HG03025 (cell line): ENCODE measurements around the gene AFM.
"Not testable (repeated sequence)": the region's sequence is repeated elsewhere in the genome, so short reads cannot be mapped to it uniquely, and the experiment has no call there.

ENCODE experiments used
- ATAC-seq: cut with Tn5 transposase; IDR thresholded peaks from one replicate; pipeline ENCODE4 v1.9.1; 2021; ENCODE audit warnings: mild to moderate bottlenecking, moderate library complexity; ENCODE audit not compliant: unreplicated experiment, low FRiP score

The AFM gene

DNA sequence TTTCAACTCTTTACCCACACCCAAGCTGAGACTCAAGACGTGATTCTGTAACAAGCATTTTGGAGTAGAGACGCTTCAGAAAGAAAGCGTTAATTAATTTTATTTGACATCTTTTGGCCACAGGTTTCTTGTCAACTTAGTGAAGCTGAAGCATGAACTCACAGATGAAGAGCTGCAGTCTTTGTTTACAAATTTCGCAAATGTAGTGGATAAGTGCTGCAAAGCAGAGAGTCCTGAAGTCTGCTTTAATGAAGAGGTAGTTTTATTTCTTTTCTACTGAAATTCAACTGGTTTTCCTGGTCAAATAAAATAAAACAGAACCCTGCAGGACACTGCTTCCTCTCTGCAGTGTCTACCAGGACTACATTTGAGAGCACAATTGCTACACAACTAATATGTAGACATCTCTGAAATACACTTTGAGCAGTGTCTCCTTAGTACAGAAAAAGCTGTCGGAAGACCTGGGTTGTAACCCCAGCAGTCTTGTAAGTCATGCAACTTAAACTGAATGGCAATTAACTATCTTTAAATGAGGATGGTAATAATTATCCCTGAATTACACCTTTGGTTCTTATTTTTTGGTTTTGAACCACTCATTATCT lies 20.2 kb downstream of the AFM start:
- no peak for ATAC-seq

DNA sequence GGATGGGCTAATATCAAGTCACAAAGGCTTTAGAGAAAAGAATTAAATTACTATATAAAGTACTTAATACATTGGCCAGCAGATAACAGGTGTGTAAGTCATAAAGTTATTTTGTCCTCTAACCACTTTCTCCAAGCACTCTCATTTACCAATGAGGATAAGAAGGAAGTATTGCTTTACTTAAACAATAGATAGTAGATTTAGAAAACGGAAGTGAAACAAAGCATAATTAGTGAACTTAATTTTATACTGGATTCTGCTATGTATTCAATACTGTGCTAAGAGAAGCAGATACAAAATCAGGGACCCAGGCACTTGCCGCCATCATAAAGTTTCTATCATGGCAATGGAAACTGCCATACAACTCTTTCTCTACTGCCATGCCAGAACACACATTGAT lies 24.0 kb downstream of the AFM start:
- ATAC-seq, result no peak

GRCh38 chr4:73507541-73507940 lies 26.0 kb downstream of the AFM start:
- ATAC-seq, result no peak

- no peak for ATAC-seq
Measured at GRCh38 chr4:73508651-73509050, 27.1 kb downstream of the AFM start.

DNA sequence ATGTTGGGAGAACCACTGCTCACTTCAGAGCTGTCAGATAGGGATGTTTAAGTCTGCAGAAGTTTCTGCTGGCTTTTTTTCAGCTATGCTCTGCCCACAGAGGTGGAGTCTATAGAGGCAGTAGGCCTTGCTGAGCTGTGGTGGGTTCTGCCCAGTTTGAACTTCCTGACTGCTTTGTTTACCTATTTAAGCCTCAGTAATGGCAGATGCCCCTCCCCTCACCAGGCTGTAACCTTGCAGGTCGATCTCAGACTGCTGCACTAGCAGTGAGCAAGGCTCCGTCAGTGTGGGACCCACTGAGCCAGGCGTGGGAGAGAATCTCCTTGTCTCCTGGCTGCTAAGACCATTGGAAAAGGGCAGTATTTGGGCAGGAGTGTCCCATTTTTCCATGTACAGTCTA lies 36.8 kb downstream of the AFM start:
- ATAC-seq, result no peak

- no peak for ATAC-seq
Measured at GRCh38 chr4:73520821-73521220, 39.3 kb downstream of the AFM start.

- ATAC-seq, result no peak
Measured at GRCh38 chr4:73523126-73523525, 41.6 kb downstream of the AFM start.

DNA sequence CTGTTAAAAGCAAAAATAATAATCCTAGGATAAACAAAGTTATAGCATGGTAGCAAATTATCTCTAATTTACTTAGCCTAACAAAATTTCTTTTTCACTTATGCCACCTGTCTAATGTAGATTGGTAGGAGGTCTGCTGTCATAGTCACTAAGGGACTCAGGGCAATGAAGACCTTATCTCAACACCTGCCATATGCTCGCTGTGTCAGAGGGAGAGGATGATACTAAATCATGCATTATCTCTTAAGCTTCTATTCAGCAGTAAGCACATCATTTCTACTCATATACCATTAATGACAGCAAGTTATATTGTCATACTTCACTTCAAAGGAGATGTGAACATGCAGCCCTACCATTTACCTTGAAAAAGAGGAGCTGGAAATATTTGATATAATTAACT lies 44.1 kb downstream of the AFM start:
- no peak for ATAC-seq

DNA sequence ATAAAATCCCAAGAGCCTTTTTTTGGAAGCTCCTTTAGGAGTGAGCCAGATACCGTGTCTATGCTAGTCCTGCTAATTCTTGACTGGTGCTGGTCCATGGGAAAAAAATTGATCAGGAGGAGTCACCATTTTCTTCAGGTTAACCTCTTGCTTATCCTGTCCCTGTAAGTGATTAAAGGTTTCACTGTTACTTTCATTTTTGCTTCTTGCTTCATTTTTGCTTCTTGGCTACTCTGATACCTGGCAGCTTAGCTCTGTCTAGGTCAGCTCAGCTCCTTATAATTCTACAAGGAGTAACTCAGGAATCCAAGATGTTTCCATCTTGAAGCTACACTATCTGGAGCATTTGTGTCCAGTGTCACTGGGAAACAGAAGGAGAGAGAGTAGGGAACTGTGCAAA lies 45.7 kb downstream of the AFM start:
- no peak for ATAC-seq

GRCh38 chr4:73528171-73528570 lies 46.6 kb downstream of the AFM start:
- no peak for ATAC-seq

- no peak for ATAC-seq
Measured at GRCh38 chr4:73533515-73534422, 52.2 kb downstream of the AFM start.

DNA sequence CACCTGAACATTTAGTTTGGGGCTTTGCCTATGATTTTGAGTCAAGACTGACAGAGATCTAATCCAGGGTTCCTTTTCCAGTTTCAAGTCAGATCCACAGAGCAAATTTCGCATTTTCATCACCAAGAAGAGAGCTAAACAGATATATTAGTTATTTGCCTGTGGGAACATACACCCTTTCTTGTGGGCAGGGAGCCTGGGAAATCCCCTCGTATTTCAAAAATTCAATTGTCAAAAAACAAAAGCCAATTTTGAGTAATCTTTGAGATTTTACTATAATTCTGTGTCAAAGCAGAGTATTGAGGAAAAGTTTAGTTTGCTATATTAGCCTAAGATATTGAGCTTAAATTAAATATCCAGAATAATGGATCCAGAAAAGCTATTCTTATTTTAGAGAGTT lies 56.6 kb downstream of the AFM start:
- no peak for ATAC-seq

GRCh38 chr4:73539386-73539785 lies 57.8 kb downstream of the AFM start:
- no peak for ATAC-seq

DNA sequence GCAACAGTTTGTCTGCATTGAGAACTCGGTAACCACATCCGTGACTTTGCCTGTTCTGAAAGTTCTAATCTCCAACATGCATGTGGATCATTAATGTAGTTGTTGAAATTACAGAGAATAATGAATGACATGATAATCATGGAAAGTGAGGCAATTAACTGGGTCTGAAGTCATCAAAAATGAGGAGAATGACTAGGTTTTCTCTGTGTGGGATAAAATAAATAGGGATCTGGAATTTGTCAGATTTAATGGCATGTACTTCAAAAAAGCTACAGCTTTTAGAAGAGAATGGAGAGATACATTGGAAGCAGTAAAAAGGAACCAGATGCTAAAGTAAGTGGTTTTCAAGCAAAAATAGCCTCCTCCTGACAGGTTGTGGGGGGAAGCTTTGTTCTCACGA lies 59.3 kb downstream of the AFM start:
- no peak for ATAC-seq

DNA sequence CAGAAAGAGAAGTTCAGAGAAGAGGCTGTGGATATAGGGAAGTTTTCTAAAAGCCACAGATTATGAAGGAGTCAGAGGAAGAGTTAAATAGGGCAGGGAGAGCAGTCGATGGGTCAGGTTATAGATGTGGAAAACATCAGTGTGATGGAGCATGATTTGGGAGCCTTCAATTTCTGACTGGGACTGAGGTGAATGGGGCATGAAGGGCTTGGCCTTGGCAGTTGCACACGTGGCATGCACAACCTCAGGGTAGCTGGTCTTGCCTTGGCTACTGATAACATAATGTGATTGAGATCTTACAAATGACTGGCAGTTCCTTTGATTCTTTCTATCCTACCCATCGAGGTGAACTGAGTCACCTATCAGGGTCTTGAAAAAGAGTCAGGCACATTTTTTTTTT lies 59.7 kb downstream of the AFM start:
- ATAC-seq, result no peak

- no peak for ATAC-seq
Measured at GRCh38 chr4:73544620-73545019, 63.1 kb downstream of the AFM start.

GRCh38 chr4:73550865-73551264 lies 69.3 kb downstream of the AFM start:
- ATAC-seq, result not testable (repeated sequence)
